HCT116 (cell line): ENCODE results near the gene SNPH. TPM values are rescaled to one million over a fixed set of nuclear protein-coding genes. Genes with fewer than 3 reads are reported as not detected.
"Not testable (repeated sequence)": the region's sequence is repeated elsewhere in the genome, so short reads cannot be mapped to it uniquely, and the experiment has no call there.

Experiments
- ATAC-seq: fragments of 200-7000 bp; cut with Tn5 transposase; 2 replicates; pipeline ENCODE4 v1.9.1; 2020; ENCODE audit warnings: mild to moderate bottlenecking, moderate library complexity
- BruUV-seq: library from RNA; stranded (reverse); fragments of 400-500 nt; replicated peaks from 2 replicates; lab custom pipeline; 2021; lab: Mats Ljungman, UMichigan
- CTCF ChIA-PET: fragments of 300-600 bp; sonication (Branson Sonifier 250); formaldehyde crosslinking; loops from one replicate; lab custom pipeline; 2021; ENCODE audit warnings: antibody characterized with exemption; lab: Charles Lee
- POLR2A ChIA-PET: fragments of 300-600, 350-600 bp; sonication (Branson Sonifier 250); formaldehyde crosslinking; loops from one replicate; lab custom pipeline; 2021; ENCODE audit warnings: antibody characterized with exemption; lab: Charles Lee
- RAD21 ChIA-PET, 2 experiments: fragments of 300-600 bp; sonication (Branson Sonifier 250); formaldehyde crosslinking; loops; one replicate each; lab custom pipeline; 2023; ENCODE audit warnings: low total read pairs in 2 of 2; ENCODE audit not compliant: uncharacterized antibody in 2 of 2, unreplicated experiment in 2 of 2, low non-redundant PET in 1 of 2; lab: Charles Lee
- DNase-seq: peaks from one replicate; pipeline ENCODE4 v3.0.0-alpha.2; 2010; ENCODE audit warnings: low read depth, low spot score
- H2AFZ ChIP-seq: fragments of 200-600 bp; shearing (Covaris generic), sonication (generic); 2 replicates; pipeline ENCODE4 v1.6.1; 2017; ENCODE audit warnings: low read depth, mixed run types, mixed read lengths, antibody characterized with exemption, low read length; ENCODE audit not compliant: poor library complexity, severe bottlenecking
- H3K27ac ChIP-seq: 2 replicates; pipeline ENCODE4 v1.5.1; 2012; ENCODE audit warnings: low read depth, low read length
- H3K27me3 ChIP-seq: fragments of 200-600 bp; sonication (generic); 2 replicates; pipeline ENCODE4 v1.6.1; 2016; ENCODE audit warnings: mixed run types, low read length, mixed read lengths; ENCODE audit not compliant: insufficient read depth
- H3K36me3 ChIP-seq, 2 experiments: fragments of 200-500 bp in 1 of 2; fragments of 200-600 bp in 1 of 2; sonication (Bioruptor generic) in 1 of 2; sonication (generic) in 1 of 2; 2 replicates each; pipeline versions ENCODE4 v1.5.1 to v1.6.1; 2014 to 2016; ENCODE audit warnings: low read length in 2 of 2, inconsistent platforms in 1 of 2, mixed read lengths in 1 of 2, mixed run types in 1 of 2; ENCODE audit not compliant: insufficient read depth in 2 of 2, control insufficient read depth in 1 of 2
- H3K4me1 ChIP-seq, 2 experiments: fragments of 200-600 bp in 1 of 2; sonication (generic) in 1 of 2; 2 replicates each; pipeline versions ENCODE4 v1.5.1 to v1.6.1; 2012 to 2017; ENCODE audit warnings: low read length in 2 of 2, inconsistent platforms in 1 of 2, mild to moderate bottlenecking in 1 of 2, mixed read lengths in 1 of 2, mixed run types in 1 of 2, moderate library complexity in 1 of 2; ENCODE audit not compliant: insufficient read depth in 2 of 2, control insufficient read depth in 1 of 2
- H3K4me2 ChIP-seq: fragments of 200-600 bp; sonication (generic); 2 replicates; pipeline ENCODE4 v1.6.1; 2017; ENCODE audit warnings: mixed run types, low read length, mixed read lengths
- H3K4me3 ChIP-seq, 2 experiments: fragments of 200-600 bp in 1 of 2; sonication (generic) in 1 of 2; replicated peaks in 1 of 2; 2 replicates each; pipeline ENCODE4 v1.5.1; 2011 to 2016; ENCODE audit warnings: low read length in 2 of 2, control low read depth in 1 of 2, low read depth in 1 of 2, mild to moderate bottlenecking in 1 of 2, mixed read lengths in 1 of 2, mixed run types in 1 of 2
- H3K79me2 ChIP-seq: fragments of 200-600 bp; sonication (generic); 2 replicates; pipeline ENCODE4 v1.6.1; 2017; ENCODE audit warnings: mild to moderate bottlenecking, mixed run types, low read length, moderate library complexity, mixed read lengths; ENCODE audit not compliant: insufficient read depth
- H3K9ac ChIP-seq: fragments of 200-600 bp; sonication (generic); 2 replicates; pipeline ENCODE4 v1.6.1; 2016; ENCODE audit warnings: low read length, mixed read lengths
- H3K9me2 ChIP-seq: fragments of 200-600 bp; sonication (generic), shearing (Covaris generic); 2 replicates; pipeline ENCODE4 v1.6.1; 2017; ENCODE audit warnings: mixed run types, mild to moderate bottlenecking, moderate library complexity; ENCODE audit not compliant: insufficient read depth
- H3K9me3 ChIP-seq, 2 experiments: fragments of 200-500 bp in 1 of 2; fragments of 200-600 bp in 1 of 2; sonication (Bioruptor generic) in 1 of 2; sonication (generic) in 1 of 2; 2 replicates each; pipeline ENCODE4 v1.6.1; 2014 to 2017; ENCODE audit warnings: low read length in 2 of 2, mixed read lengths in 2 of 2, inconsistent platforms in 1 of 2, low read depth in 1 of 2, mild to moderate bottlenecking in 1 of 2, mixed run types in 1 of 2, moderate library complexity in 1 of 2; ENCODE audit not compliant: control insufficient read depth in 1 of 2, insufficient read depth in 1 of 2
- H4K20me1 ChIP-seq: fragments of 200-600 bp; sonication (generic), shearing (Covaris generic); 2 replicates; pipeline ENCODE4 v1.6.1; 2017; ENCODE audit warnings: mixed run types, mild to moderate bottlenecking, moderate library complexity; ENCODE audit not compliant: insufficient read depth
- EZH2phosphoT487 ChIP-seq: fragments of 200-600 bp; IDR thresholded peaks from 2 replicates; pipeline ENCODE4 v1.6.1; 2018; ENCODE audit warnings: antibody characterized with exemption, borderline replicate concordance
- MAX ChIP-seq: IDR thresholded peaks from 2 replicates; pipeline ENCODE4 v1.6.1; 2012
- SRF ChIP-seq: IDR thresholded peaks from 2 replicates; pipeline ENCODE4 v1.6.1; 2012; ENCODE audit warnings: low read depth
- TCF7L2 ChIP-seq: IDR thresholded peaks from 2 replicates; pipeline ENCODE4 v1.7.0; 2011; ENCODE audit warnings: borderline replicate concordance, inconsistent platforms; ENCODE audit not compliant: insufficient read depth, insufficient read length; ENCODE audit errors: extremely low read depth
- intact Hi-C: fragments of 100-400 bp; cut with micrococcal nuclease; formaldehyde crosslinking; loops from 2 replicates; pipeline ENCODE4 v1.10.0; 2022
- total RNA-seq: library from RNA; stranded (reverse); gene quantifications from one replicate; pipeline ENCODE4 v1.2.1, GENCODE V29; 2021; ENCODE audit not compliant: unreplicated experiment

SNPH gene
- total RNA-seq, 1 experiment from 2014 or later, result 3.2 TPM

- no peaks in the 10 kb centered on the region for H3K9me2 ChIP-seq
- POLR2A ChIA-PET, result no interaction called here
- TF ChIP-seq SRF (no peak), EZH2phosphoT487 (no peak), TCF7L2 (no peak), MAX (no peak)
- H3K4me1 ChIP-seq, result no peaks in the 10 kb centered on the region
- CTCF ChIA-PET, result interaction anchor here (1.4 kb wide), 1 partner anchor 20 kb away, joined by 3 read pairs; no protein-coding TSS in a partner anchor
- no peaks in the 10 kb centered on the region for H3K9me3 ChIP-seq
- no peak overlapping the region for H3K4me2 ChIP-seq
- RAD21 ChIA-PET, result no interaction called here
- ATAC-seq, result no peak
- intact Hi-C loops, result no loop called here
- H3K27me3 ChIP-seq, result no peaks in the 10 kb centered on the region
- H3K9ac ChIP-seq, result no peak overlapping the region
- H4K20me1 ChIP-seq, result no peaks in the 10 kb centered on the region
- DNase-seq, result no peak
- no TSS peak for BruUV-seq
- no peak overlapping the region for H3K4me3 ChIP-seq
- H2AFZ ChIP-seq, result peak overlapping the region; percentile 20
- H3K36me3 ChIP-seq, result no peaks in the 10 kb centered on the region
- no peak overlapping the region for H3K27ac ChIP-seq
- H3K79me2 ChIP-seq, result no peaks in the 10 kb centered on the region
Measured at GRCh38 chr20:1247689-1248088, 18.4 kb upstream of the SNPH start.

- H2AFZ ChIP-seq, RAD21 ChIA-PET, CTCF ChIA-PET, DNase-seq, H3K27me3 ChIP-seq, H3K4me2 ChIP-seq, H3K9me2 ChIP-seq, H3K9me3 ChIP-seq, ATAC-seq, H3K79me2 ChIP-seq, intact Hi-C loops, H3K4me3 ChIP-seq, BruUV-seq, POLR2A ChIA-PET, H3K36me3 ChIP-seq, H4K20me1 ChIP-seq, H3K4me1 ChIP-seq, H3K9ac ChIP-seq, H3K27ac ChIP-seq: not testable (repeated sequence)
Measured at GRCh38 chr20:1250282-1250681, 15.8 kb upstream of the SNPH start.
